T47D (cell line): ENCODE results near the gene ANKS6.

ENCODE experiments used
- DNase-seq, 2 experiments: peaks; one replicate each; pipeline versions ENCODE4 v3.0.0 to v3.0.0-alpha.2; 2011 to 2012; ENCODE audit warnings: low read depth in 1 of 2, low spot score in 1 of 2
- JUND ChIP-seq: IDR thresholded peaks from 2 replicates; pipeline ENCODE4 v1.6.1; 2012; ENCODE audit warnings: low read depth
- in situ Hi-C: cut with HindIII; loops from 2 replicates; pipeline ENCODE4 v1.10.0; 2016; ENCODE audit warnings: low sequenced_read_pairs, low pct_unique_long_range_greater_than_20kb

The ANKS6 gene

GRCh38 chr9:98706651-98707165 is 89.6 kb downstream of the ANKS6 start:
- peak in 1 of 2 experiments; percentile 21 for DNase-seq
- TF ChIP-seq JUND, result no peak
- in situ Hi-C loops, result no loop called here

- TF ChIP-seq JUND, result no peak
- in situ Hi-C loops, result no loop called here
- DNase-seq, result no peak
Observed at GRCh38 chr9:98702835-98703380, 93.4 kb downstream of the ANKS6 start.

GRCh38 chr9:98702340-98702739 is 94.0 kb downstream of the ANKS6 start:
- no peak for DNase-seq
- in situ Hi-C loops, result no loop called here
- no peak for TF ChIP-seq JUND

GRCh38 chr9:98701576-98701975 is 94.8 kb downstream of the ANKS6 start:
- in situ Hi-C loops, result no loop called here
- TF ChIP-seq JUND, result no peak
- DNase-seq, result no peak

GRCh38 chr9:98700801-98701200 is 95.6 kb downstream of the ANKS6 start:
- in situ Hi-C loops, result no loop called here
- DNase-seq, result no peak
- TF ChIP-seq JUND, result no peak

- no peak for DNase-seq
- TF ChIP-seq JUND, result no peak
- in situ Hi-C loops, result no loop called here
Observed at GRCh38 chr9:98698856-98699255, 97.5 kb downstream of the ANKS6 start.

GRCh38 chr9:98694943-98695342 is 101.4 kb downstream of the ANKS6 start:
- no peak for TF ChIP-seq JUND
- no peak for DNase-seq
- in situ Hi-C loops, result no loop called here

- in situ Hi-C loops, result no loop called here
- DNase-seq, result no peak
- no peak for TF ChIP-seq JUND
Observed at GRCh38 chr9:98692392-98692791, 104.0 kb downstream of the ANKS6 start.

GRCh38 chr9:98691890-98692289 is 104.5 kb downstream of the ANKS6 start:
- no peak for DNase-seq
- in situ Hi-C loops, result no loop called here
- TF ChIP-seq JUND, result no peak

- in situ Hi-C loops, result no loop called here
- no peak for DNase-seq
- TF ChIP-seq JUND, result no peak
Observed at GRCh38 chr9:98690686-98691085, 105.7 kb downstream of the ANKS6 start.

GRCh38 chr9:98688710-98689495 is 107.5 kb downstream of the ANKS6 start:
- in situ Hi-C loops, result no loop called here

GRCh38 chr9:98687911-98688310 is 108.4 kb downstream of the ANKS6 start:
- TF ChIP-seq JUND, result no peak
- in situ Hi-C loops, result no loop called here
- DNase-seq, result no peak

More at GRCh38 chr9:98688710-98689495, 107.5 kb downstream of the ANKS6 start:
- TF ChIP-seq JUND, result no peak
- DNase-seq, result no peak
